Medulla oblongata (tissue), 1 donor: ENCODE measurements around the gene KCTD3.

Experiments
- DNase-seq: peaks from one replicate; pipeline ENCODE4 v3.0.0-alpha.2; 2015; ENCODE audit errors: extremely low spot score

KCTD3 gene

DNA sequence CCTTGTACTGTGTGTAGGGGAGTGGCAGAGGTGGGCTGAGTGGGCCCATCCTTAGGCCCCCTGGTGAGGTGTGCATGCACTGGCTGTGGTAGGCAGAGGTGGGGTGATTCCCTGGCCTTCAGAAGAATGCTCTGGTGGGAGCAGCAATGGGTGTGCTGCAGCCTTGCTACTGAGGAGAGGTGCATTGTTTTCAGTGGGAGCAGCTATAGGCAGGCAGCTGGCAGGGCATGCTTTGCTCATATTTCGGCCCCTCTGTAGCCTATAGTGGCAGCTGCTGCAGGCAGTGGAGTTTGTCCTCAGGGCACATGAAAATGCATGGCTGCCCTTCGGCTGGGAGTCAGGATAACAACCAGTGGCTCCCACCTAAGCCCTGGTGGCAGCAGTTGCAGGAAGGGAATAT, 10.1 kb upstream of the KCTD3 start:
- no peak for DNase-seq

DNA sequence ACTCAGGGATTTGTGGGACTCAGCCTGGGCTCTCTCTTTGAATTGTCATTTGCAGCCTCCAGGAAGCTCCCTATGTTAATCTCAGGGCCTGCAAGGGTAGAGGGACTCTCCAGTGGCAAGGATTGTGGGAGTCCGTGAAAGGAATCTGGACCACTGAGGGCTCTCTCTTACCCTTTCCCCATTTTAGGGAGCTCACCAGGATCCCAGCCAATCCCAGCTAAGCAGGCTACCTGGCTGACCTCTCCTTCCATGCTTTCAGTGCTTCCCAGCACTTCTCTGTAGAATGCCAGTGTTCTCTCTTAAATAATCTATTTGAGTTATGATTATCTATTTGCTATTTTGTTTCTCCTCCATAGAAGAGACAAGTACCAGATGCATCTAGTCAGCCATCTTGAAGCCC, 9.6 kb upstream of the KCTD3 start:
- DNase-seq = no peak

DNA sequence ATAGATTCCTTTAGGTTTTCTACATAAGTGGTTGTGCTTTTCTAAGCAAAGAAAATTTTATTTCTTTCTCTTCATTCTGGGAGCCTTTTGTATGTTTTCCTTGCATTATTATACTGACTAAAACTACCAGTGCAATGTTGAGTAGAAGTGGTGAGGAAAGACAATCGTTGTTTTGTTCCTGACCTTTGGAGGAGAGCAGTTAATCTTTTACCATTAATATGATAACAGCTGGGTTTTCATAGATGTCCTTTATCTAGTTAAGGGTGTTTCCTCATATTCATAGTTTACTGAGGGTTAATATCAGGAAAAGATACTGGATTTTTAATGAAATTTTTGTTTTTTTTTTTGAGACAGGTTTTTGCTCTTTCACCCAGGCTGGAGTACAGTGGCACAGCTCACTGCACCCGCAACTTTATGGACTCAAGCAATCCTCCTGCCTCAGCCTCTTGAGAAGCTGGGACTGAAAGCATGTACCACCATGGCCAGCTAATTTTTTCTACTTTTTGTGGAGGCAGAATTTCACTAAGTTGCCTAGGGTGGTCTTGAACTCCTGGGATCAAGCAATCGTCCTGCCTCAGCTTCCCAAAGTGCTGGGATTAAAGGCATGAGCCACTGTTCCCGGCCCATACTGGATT, 9.0 kb upstream of the KCTD3 start:
- DNase-seq = no peak

DNA sequence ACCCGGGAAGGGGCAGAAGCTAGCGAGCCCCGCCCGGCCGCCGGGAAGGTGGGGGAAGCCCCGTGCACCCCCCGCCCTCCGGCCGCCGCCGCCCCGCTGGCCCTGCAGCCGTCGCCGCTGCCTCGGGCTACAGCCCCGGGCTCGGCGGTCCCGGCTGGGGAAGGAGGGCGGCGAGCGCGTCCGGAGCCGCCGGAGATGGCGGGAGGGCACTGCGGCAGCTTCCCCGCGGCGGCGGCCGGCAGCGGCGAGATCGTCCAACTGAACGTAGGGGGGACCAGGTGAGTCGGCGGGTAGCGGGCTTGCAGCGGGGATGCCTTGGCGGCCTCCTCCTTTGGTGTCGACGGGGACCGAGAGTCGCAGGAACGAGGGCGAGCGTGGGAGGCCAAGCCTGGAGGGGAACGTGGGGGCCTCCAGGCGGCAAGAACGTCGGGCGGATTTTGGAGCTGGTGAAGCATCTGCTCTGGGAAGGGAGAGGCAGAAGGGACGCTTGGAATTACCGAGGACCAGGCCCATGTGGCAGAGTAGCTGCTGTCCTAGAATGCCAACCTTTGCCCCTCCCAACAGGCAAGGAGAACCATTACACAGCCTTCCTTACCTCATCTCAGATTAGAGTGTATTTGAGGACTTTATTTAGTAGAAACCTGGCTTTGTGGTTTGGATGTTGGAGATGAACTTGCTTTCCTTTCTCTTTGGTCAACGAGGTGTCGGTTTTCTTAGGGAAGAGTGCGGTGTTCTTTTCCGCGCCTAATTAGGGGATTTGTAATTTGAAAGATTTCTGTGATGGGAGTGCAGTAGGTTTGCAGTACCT, 591 bp downstream of the KCTD3 start:
- peak; percentile 69 for DNase-seq

DNA sequence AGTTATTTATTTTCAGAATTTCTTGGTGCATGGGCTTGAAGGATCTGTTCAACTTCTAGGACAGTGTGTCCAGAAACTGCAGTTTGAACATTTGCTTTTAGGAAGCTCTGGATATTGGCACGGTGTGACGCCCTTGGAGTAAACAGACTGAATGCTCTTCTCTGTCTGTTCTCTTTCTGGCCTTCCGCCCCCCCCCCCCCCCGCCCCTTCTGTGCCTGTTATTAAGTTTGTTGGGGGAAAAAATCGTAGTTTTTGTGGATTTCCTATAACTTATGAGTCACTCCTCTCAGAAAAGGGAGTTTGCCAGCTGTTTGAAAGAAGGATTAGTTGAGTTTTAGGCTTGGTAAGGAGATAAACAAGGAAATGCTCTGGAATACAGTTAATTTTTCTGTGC, 1.2 kb downstream of the KCTD3 start:
- DNase-seq = peak; percentile 74

DNA sequence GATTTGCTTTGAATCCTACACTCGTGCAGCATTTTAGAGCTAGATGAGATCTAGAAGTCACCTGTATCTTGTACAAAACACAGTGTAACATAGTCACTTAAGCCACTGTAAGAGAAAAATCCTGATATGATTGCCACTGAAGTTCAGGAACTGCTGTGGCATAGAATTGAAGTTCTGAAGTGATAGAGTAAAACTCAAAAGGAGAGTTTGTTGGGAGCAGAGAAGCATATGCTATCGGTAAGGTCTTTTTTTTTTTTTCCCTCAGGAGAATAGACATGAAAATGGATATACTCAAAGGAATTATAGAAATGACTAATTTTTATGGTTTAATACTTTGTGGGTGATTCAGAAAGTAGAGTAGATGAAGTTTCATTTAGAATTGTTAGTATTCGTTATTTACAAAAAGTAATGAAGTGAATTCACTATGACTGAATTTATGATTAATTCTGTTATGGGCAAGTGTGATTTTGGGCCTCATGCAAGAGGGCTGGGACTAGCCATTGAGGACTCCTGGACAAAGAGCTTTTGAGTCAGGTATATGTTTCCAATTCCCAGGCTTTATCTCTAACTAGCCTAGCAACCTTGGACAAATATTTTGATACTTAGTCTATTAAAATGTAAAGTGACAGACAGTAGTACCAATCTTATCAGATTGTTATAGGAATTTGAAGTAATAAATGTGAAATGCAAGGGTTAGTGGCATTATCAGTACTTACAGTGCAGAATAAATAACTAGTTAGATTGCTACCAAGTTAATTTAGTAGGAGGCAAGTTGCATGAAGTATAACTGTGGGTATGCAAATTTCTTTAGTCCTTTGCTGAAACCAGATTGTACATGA, 3.1 kb downstream of the KCTD3 start:
- no peak for DNase-seq

DNA sequence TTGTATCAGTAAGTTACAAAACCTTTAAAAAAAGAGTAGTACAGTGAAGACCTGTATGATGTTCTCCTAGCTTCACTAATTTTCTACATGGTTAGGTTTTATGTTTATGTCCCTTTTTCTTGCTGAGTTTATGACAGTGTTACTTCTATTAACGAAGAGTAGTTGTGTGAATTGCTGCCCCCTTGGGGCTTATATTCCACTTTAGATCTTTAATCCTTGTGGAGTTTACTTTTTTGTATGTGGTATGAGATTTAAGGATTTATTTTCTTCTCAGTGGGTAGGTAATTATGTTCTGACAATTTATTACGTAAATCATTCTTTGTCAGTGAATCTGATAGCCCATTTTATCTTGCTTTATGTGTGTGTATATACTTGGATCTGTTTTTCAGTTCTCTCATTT, 14.8 kb downstream of the KCTD3 start:
- no peak for DNase-seq

DNA sequence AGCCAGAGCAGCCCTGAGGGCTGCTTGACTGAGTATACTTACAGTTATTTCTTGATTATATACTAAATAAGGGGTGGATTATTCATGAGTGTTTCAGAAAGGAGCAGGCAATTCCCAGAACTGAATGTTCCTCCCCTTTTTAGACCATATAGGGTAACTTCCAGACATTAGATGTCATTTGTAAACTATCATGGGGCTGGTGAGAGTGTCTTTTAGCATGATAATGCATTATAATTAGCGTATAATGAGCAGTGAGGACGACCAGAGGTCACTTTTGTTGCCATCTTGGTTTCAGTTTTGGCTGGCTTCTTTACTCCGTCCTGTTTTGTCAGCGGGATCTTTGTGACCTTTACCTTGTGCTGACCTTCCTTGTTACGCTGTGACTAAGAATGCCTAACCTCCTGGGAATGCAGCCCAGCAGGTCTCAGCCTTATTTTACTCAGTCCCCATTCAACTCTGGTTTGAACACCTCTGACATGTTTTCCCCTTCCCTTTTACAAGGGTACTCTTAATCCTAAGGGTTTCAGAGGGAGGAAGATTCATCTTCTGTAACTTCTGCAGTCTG, 16.2 kb downstream of the KCTD3 start:
- DNase-seq = no peak

DNA sequence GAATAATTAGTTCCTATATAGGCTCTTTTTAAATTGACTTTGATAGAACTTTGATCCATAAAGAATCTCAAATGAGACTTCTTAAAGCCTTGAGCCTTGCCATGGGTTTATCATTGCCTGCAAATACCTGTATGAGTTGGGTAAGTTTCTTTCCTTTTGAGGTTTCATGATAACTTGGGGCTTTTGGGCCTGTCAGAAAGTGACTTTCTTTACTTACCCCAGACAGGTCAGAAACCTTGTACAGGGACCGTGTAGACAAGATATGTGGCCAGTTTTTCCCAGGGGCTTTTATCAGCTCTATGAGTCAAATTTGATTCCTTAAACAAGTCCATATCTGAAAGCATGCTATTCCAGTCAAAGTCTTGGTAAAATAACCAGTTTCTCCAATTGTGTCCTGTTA, 17.3 kb downstream of the KCTD3 start:
- no peak for DNase-seq

DNA sequence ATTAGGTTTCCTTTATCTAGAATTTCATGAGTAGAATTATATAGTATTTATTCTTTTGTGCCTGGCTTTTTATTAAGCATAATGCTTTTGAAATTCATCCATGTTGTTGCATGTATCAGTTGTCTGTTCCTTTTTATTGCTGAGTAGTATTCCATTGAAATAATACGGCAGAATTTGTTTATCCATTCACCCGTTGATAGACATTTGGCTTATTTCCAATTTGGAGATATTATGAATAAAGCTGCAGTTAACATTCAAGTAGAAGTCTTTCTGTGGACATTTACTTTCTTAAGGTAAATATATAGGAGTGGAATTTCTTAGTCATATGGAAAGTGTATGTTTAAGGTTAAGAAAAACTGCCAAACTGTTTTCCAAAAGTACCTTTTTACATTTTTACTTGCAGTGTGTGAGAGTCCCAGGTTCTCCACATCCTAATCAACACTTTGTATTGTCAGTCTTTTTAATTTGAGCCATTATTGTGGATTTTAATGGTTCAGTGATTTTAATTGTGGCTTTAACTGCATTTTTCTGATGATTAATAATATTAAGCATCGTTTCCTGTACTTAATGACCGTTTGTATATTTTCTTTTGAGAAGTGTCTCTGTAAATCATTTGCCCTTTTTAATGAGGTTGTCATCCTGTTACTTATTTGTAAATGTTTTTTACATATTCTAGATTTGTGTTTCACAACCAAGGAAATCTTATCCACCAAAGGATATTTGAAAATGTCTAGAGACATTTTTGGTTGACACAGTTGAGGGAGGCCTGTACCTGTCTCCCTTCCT, 22.7 kb downstream of the KCTD3 start:
- no peak for DNase-seq

DNA sequence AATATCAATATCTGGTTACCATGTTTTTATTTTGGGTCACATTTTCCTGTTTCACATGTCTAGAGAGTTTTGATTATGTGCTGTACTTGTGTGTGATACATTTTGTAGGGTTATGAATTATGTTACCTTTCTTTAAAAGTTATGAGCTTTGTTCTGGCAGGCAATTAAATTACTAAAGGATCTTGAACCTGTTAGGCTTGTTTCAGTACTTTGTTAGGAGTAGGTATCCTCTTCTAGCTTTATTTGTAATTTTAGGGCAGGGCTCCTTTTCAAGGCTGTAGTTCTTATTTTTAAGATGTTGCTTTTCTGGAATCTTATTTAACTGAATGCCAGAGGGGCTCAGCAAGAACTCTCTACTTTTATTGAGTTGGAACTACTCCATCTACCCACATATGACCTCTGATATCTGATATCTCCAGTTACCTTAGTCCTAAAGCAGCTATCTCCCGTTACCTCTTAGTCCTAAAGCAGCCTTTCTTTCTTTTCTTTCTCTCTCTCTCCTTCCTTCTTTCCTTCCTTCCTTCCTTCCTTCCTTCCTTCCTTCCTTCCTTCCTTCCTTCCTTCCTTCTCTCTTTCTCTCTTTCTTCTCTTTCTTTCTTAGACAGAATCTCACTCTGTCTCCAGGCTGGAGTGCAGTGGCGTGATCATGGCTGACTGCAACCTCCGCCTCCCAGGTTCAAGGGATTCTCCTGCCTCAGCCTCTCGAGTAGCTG, 23.8 kb downstream of the KCTD3 start:
- DNase-seq = no peak

DNA sequence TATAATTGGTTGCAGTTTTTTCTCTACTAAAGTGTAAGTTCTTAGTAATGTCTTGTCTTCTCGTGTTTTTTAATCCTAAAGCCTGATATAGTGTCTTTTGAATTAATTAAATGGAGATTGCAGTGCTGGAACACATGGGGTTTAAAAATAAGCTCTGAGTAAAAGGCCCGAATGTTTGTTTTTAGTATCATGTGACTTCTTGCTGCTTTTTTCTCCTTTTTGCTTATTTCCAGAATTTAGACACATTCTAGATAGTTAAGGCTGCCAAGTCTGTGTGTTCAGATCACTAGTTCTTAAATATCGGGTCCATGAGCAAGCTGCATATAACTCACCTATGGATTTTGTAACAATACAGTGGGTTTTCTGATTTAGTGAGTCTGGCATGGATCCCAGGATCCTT, 27.5 kb downstream of the KCTD3 start:
- DNase-seq = no peak

DNA sequence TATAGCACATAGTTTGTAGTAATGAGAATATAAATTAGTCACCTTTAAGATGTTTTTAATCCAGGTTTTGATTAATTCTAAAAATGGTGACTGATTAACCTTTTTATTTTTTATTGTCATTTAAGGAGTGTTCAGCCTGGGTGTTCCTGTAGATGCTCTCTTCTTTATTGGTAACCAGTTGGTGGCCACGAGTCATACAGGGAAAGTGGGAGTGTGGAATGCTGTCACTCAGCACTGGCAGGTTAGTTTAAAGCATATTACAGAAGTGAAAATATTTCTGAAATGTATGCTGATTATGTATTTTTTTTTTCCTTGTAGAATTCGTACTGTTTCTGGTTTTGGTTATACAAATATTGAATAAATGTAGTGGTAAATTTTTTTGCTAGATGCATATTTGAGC, 28.1 kb downstream of the KCTD3 start:
- no peak for DNase-seq

DNA sequence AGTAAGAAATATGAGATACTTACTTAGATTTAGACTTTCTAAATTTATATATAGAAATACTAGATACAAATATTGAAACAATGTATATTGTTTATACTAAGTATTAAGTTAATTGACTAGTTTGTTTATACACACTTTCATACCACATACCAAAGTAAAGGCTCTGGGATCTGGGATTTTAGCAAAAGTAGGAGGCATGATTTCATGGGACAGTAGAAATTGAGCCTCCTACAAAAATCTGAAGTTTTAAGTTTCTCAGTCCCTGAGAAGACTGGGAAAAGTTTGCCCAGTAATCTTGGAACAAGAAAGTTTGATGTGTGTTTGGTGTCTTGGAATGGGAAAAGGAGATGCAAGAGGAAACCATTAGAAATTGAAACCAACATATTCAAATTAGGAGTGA, 30.9 kb downstream of the KCTD3 start:
- DNase-seq = no peak

DNA sequence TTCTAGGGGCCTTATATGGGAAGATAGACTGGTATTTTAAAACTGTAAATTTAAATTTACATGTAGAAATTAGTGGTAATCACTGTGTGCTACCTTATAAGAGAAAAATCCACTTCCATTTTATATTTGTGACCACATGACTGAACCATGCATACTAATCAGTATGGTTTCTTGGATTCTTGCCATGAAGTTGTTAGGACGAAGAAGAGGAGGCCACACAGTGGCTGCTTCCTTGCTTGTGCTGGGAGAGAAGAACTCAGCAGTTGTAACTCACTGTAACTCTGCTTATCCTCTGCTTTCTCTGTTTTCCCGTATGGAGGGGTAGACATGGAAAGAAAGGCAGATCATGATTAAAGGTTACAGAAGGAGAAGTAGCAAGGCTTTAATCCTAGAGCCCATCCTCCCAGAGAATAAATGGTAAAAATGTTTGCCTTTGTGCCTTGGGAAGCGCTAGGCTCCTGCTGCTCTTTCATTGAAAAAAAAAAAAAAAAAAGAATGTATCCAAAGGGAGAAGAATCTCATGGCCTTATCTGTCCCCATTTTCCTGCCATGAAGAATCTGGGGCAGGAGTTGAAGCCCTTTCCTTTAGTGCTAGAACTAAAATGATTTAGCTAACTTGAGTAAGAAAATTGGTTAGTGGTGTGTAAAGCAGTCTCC, 32.4 kb downstream of the KCTD3 start:
- DNase-seq = peak; percentile 28

DNA sequence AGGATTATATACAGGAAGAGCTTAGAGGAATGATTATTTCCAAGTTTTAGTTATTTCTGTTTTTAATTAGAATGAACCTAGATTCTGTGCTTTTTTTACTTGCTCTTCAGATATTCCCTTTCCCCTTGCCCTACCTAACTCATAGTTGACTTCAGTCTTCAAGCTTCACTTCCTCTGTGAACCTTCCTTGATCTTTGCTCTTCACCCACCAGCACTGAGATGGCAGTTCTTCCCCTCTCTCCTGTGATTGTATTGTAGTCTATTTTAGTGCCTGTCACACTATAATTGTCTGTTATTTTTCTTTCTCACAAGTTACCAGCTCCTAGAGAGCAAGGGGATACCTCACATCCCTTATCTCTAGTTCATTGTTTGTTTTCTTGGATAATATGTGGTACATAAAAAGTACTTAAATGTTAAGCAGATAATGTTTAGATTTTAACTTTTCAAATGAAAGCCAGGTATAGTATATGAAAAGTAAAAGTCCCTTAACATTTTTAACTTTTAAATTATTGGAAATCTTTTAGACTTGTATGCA, 33.2 kb downstream of the KCTD3 start:
- no peak for DNase-seq

DNA sequence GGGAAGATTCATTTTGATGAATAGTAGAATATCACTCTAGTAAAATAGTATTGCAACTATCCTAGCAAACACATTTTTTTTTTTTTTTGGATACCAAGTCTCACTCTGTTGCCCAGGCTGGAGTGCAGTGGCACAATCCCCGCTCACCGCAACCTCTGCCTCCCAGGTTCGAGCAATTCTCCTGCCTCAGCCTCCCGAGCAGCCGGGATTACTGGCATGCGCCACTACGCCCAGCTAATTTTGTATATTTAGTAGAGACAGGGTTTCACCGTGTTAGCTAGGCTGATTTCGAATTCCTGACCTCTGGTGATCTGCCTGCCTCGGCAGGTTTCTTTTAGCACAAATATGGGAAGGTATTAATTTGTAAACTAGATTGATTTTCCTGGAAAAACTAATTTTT, 33.8 kb downstream of the KCTD3 start:
- no peak for DNase-seq

DNA sequence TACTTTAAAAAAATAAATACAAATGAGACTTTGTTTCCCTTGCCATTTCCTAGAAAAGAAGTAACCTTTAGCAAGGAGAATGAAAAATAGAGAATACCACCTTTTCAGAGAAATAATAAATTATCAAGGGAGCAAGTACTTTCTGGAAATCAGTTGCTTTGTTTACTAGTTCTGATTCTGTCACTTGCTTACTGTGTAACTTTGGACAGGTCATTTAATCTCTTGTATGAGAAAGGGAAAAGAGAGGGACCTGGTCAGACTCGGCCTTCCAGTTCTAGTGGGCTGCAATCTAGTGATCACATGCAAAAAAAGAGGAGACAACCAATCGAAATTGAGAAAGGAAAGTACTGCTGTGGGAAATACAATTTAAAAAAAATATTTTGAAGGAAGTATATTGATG, 34.2 kb downstream of the KCTD3 start:
- DNase-seq = no peak

DNA sequence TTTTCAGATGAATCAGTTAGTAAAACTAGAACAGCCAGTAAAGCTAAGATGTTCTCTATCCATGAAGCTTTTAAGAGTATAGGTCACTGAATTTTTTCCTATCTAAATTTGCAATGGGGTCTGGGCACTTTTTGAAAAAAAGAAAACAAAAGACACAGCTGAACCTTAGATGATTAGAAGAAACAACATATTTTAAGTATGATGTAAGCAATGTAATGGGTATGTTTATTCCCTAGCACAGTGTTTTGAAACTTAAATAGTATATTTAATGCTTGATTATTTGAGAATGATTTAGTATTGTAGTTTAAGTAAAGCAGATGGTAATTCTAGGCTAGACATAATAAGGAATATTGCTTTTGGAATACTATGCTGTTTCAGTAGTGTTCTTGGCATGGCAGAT, 36.2 kb downstream of the KCTD3 start:
- DNase-seq = no peak

DNA sequence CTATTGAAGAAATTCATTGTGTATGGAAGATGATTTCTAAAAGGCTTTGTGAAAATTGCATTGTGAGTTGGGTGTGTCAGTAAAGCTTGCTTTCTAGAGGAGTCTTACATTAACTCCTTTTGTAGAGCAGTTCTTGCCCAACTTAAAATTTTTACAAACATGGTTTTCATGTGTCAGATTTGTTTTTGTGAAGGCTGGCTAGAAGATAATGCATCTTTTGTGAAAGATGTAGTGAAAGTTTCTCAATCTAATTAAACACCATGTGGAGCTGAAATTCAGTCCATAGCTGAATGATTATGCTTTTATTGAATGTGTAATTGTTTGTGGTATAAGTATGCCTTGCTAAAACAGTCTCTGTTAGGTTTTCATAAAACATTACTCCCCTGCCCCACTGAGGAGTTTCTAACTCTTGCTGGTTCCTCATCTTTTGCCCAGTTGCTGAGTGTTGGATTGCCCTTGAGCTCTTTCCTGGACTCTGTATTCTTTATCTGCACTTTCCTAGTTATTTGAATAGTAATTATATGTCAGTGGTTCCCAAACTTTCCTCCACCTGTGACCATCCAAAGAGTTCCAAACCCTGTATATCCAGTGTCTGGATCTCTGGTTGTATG, 38.0 kb downstream of the KCTD3 start:
- DNase-seq = no peak
